Measurements from ENCODE around the gene CDK17. TPM values are rescaled to one million over a fixed set of nuclear protein-coding genes. Genes with fewer than 3 reads are reported as not detected.

Gene CDK17
- total RNA-seq, 1 donor from 2014 or later, result 72.4 TPM

DNA sequence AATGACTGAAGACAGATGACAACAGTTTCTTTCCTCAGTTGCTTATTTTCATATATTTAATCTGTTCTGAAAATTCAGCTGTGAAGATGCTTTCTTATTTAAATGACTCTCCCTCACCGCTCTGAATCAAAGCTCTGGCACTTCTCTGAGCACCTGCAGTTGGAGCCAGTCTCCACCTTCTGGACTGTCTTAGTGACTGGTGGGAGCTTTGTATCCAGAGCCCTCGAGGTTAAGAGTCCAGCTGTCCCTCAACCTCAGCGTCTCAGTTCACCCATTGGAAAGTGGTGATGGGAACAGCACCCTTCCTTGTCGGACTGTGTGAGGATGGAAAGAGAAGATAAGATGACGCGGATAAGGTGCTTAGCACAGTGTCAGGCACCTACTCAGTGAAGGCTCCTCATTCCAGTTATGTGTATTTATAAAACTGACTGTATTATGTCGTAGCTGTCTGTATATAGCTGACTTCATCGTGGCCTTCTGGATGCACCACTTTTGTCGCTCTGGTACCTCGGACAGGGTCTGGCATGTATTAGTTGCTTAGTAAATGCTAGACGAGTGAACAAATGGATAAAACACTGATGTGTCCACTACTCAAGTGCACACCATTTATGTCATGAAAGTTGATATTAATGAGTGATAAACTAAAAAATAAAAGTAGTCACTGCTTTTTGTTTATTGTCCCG lies 171.5 kb downstream of the CDK17 start:
- intact Hi-C loops (cut with DNase I), result no loop called here
- TF ChIP-seq, protein P1, sequence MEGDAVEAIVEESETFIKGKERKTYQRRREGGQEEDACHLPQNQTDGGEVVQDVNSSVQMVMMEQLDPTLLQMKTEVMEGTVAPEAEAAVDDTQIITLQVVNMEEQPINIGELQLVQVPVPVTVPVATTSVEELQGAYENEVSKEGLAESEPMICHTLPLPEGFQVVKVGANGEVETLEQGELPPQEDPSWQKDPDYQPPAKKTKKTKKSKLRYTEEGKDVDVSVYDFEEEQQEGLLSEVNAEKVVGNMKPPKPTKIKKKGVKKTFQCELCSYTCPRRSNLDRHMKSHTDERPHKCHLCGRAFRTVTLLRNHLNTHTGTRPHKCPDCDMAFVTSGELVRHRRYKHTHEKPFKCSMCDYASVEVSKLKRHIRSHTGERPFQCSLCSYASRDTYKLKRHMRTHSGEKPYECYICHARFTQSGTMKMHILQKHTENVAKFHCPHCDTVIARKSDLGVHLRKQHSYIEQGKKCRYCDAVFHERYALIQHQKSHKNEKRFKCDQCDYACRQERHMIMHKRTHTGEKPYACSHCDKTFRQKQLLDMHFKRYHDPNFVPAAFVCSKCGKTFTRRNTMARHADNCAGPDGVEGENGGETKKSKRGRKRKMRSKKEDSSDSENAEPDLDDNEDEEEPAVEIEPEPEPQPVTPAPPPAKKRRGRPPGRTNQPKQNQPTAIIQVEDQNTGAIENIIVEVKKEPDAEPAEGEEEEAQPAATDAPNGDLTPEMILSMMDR (IDR thresholded peaks at IDR 0.05), result no peak
- no peak for TF ChIP-seq POLR2AphosphoS5 (IDR thresholded peaks at IDR 0.05; ENCODE audit: insufficient read depth in 1 of 2, low read depth in 1 of 2)
- TF ChIP-seq POLR2A (IDR thresholded peaks at IDR 0.05), result no peak
- Histone ChIP-seq H3K4me1 (peaks cover 31% of the 10 kb centered on the region), H3K27ac (no peak overlapping the region), H3K36me3 (peaks cover 0 to 19% of the 10 kb centered on the region in 2 donors), H3K27me3 (no peaks in the 10 kb centered on the region), H3K9me3 (no peaks in the 10 kb centered on the region), H3K4me3 (no peak overlapping the region)
- DNase-seq (ENCODE audit: extremely low spot score in 2 of 2), result no peak

Small RNA genes lying within 50 kb of the gene (small RNA-seq; reads per million reads assigned to genes)
- gene RN7SKP11, result not detected
- gene RNU4-24P, result not detected

Other genes with a start within 250 kb of the CDK17 start
- gene ELK3, start 206.1 kb downstream of the CDK17 start, total RNA-seq, result 39.5 TPM
- gene CFAP54, start 89.1 kb upstream of the CDK17 start, total RNA-seq, result 1.7 TPM